Activated CD4-positive, alpha-beta memory T cell treated with anti-CD3 and anti-CD28 coated beads for 36 hours (primary cell): ENCODE measurements around the gene OR2M3. TPM values are rescaled to one million over a fixed set of nuclear protein-coding genes. Genes with fewer than 3 reads are reported as not detected.
"Not testable (repeated sequence)": the region's sequence is repeated elsewhere in the genome, so short reads cannot be mapped to it uniquely, and the experiment has no call there.

Source experiments
- CTCF ChIA-PET: fragments of 350-600 bp; sonication (Branson Sonifier 250); formaldehyde crosslinking; loops from one replicate; lab custom pipeline; 2021; ENCODE audit warnings: antibody characterized with exemption, inconsistent platforms; lab: Charles Lee
- POLR2A ChIA-PET: fragments of 350-600 bp; sonication (Branson Sonifier 250); formaldehyde crosslinking; loops from one replicate; lab custom pipeline; 2021; ENCODE audit warnings: antibody characterized with exemption; lab: Charles Lee
- DNase-seq: peaks from one replicate; pipeline ENCODE4 v3.0.0-alpha.2; 2020
- H3K27ac Mint-ChIP-seq: one replicate; pipeline ENCODE4 v1.8.0; 2021; ENCODE audit warnings: mixed read lengths
- H3K27me3 Mint-ChIP-seq: one replicate; pipeline ENCODE4 v1.8.0; 2021; ENCODE audit warnings: mixed read lengths
- H3K36me3 Mint-ChIP-seq: one replicate; pipeline ENCODE4 v1.8.0; 2021; ENCODE audit warnings: mixed read lengths
- H3K4me1 Mint-ChIP-seq: one replicate; pipeline ENCODE4 v1.8.0; 2021; ENCODE audit warnings: low read depth, mixed read lengths
- H3K4me3 Mint-ChIP-seq: one replicate; pipeline ENCODE4 v1.8.0; 2021; ENCODE audit warnings: mild to moderate bottlenecking, mixed read lengths
- H3K9me3 Mint-ChIP-seq: one replicate; pipeline ENCODE4 v1.8.0; 2021; ENCODE audit warnings: mixed read lengths
- intact Hi-C: fragments of 100-400 bp; cut with micrococcal nuclease; formaldehyde crosslinking; loops from one replicate; pipeline ENCODE4 v1.15.1; 2023
- total RNA-seq, 2 experiments: library from RNA; stranded (reverse); gene quantifications; one replicate each; pipeline ENCODE4 v1.2.3, GENCODE V29; 2021

OR2M3 gene
- total RNA-seq, 2 experiments from 2014 or later, result not detected

GRCh38 chr1:248229360-248229908, 32.4 kb downstream of the OR2M3 start:
- CTCF ChIA-PET, result no interaction called here
- intact Hi-C loops, result no loop called here
- no peak overlapping the region for H3K4me3 Mint-ChIP-seq
- H3K36me3 Mint-ChIP-seq, result no peaks in the 10 kb centered on the region
- no peak for DNase-seq
- POLR2A ChIA-PET, result no interaction called here
- no peaks in the 10 kb centered on the region for H3K4me1 Mint-ChIP-seq
- H3K27ac Mint-ChIP-seq, result no peak overlapping the region
- no peaks in the 10 kb centered on the region for H3K27me3 Mint-ChIP-seq
- H3K9me3 Mint-ChIP-seq, result peaks cover 4% of the 10 kb centered on the region

DNA sequence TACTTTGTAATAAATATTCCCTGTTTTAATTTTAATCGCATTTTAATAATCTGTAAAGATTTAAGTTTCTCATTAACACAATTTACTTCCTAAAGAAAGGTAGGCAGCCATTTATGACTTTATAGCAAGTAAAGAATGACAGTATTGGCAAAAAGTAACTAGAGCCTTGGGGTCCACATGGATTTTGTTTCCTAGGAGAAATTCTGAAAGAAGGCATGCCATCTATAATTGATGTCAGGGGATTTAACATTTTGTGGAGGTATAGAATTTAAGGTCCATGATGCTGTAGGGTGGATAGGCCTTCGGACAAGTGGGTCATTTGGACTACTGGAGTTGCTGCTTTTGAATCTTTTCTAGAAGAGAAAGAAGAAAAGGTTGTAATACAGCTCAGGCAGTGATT, 34.1 kb downstream of the OR2M3 start, which contains the start of gene OR2M4:
Gene OR2M4 (plus strand): TSS at position 301 of the 400 bp plus-strand sequence. CDS start 7,512 bp downstream, outside the sequence.
- peaks cover 4% of the 10 kb centered on the region for H3K9me3 Mint-ChIP-seq
- H3K4me1 Mint-ChIP-seq, result no peaks in the 10 kb centered on the region
- POLR2A ChIA-PET, result no interaction called here
- no peak within 1 kb of the TSS for H3K27ac Mint-ChIP-seq
- DNase-seq, result no peak
- H3K27me3 Mint-ChIP-seq, result no peaks in the 10 kb centered on the region
- CTCF ChIA-PET, result no interaction called here
- H3K36me3 Mint-ChIP-seq, result no peaks in the 10 kb centered on the region
- no peak within 1 kb of the TSS for H3K4me3 Mint-ChIP-seq
- intact Hi-C loops, result no loop called here

DNA sequence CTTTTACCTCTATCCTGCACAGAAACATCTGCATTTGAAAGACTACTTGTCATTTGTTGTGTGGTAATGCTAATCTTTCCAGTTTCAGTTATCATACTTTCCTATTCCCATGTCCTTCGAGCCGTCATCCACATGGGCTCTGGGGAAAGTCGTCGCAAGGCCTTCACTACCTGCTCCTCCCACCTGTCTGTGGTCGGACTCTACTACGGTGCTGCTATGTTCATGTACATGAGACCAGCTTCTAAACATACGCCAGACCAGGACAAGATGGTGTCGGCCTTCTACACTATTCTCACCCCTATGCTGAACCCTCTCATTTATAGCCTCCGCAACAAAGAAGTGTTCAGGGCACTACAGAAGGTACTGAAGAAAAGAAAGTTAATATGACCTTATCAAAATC, 42.4 kb downstream of the OR2M3 start:
- H3K4me1 Mint-ChIP-seq, result peaks cover 2% of the 10 kb centered on the region
- no peak overlapping the region for H3K4me3 Mint-ChIP-seq
- intact Hi-C loops, result no loop called here
- H3K27me3 Mint-ChIP-seq, result peaks cover 13% of the 10 kb centered on the region
- POLR2A ChIA-PET, result no interaction called here
- CTCF ChIA-PET, result interaction anchor here (1.0 kb wide), 1 partner anchor 12 kb away, joined by 3 read pairs; no protein-coding TSS in a partner anchor
- H3K9me3 Mint-ChIP-seq, result no peaks in the 10 kb centered on the region
- DNase-seq, result no peak
- H3K27ac Mint-ChIP-seq, result no peak overlapping the region
- no peaks in the 10 kb centered on the region for H3K36me3 Mint-ChIP-seq

- Mint-ChIP-seq H3K27me3 (peaks cover 15% of the 10 kb centered on the region), H3K9me3 (no peaks in the 10 kb centered on the region), H3K4me1 (peaks cover 2% of the 10 kb centered on the region), H3K27ac (no peak overlapping the region), H3K36me3 (no peaks in the 10 kb centered on the region), H3K4me3 (no peak overlapping the region)
- ChIA-PET POLR2A (no interaction called here), CTCF (interaction anchor here (0.6 to 1.8 kb wide), 8 partner anchors 8 to 563 kb away, joined by 3 to 10 read pairs (median 4); no protein-coding TSS in a partner anchor)
- DNase-seq, result peak; percentile 29
- intact Hi-C loops, result loop anchor here (1.0 kb wide), 1 partner anchor 564 kb away; no protein-coding TSS in a partner anchor
These were observed 46.1 kb downstream of the OR2M3 start for GRCh38 chr1:248243204-248243603.

DNA sequence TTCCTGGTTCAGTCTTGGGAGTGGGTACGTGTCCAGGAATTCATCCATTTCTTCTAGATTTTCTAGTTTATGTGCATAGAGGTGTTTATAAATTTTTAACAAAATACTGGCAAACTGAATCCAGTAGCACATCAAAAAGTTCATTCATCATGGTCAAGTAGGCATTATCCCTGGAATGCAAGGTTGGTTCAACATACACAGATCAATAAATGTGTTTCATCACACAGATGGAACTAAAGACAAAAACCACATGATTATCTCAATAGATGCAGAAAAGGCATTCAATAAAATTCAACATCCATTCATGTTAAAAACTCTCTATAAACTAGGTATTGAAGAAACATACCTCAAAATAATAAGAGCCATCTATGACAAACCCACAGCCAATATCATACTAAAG, 62.2 kb downstream of the OR2M3 start:
- H3K27ac Mint-ChIP-seq, H3K36me3 Mint-ChIP-seq, H3K4me1 Mint-ChIP-seq, H3K27me3 Mint-ChIP-seq, intact Hi-C loops, H3K4me3 Mint-ChIP-seq, DNase-seq, POLR2A ChIA-PET: not testable (repeated sequence)
- CTCF ChIA-PET, result interaction anchor here (0.7 kb wide), 1 partner anchor 14 kb away, joined by 4 read pairs; no protein-coding TSS in a partner anchor
- peaks cover 21% of the 10 kb centered on the region for H3K9me3 Mint-ChIP-seq

Other genes starting within 250 kb of the OR2M3 start
- gene OR2L8, start 248.4 kb upstream of the OR2M3 start, total RNA-seq, result not detected
- gene OR2AK2, start 232.0 kb upstream of the OR2M3 start, total RNA-seq, result not detected
- gene OR2L5, start 183.6 kb upstream of the OR2M3 start, total RNA-seq, result not detected
- gene OR2L2, start 167.2 kb upstream of the OR2M3 start, total RNA-seq, result under 1 TPM in 1 of 2 experiments, not detected in 1; 0.07 TPM
- gene OR2L3, start 150.4 kb upstream of the OR2M3 start, total RNA-seq, result not detected
- gene OR2L13, start 102.1 kb upstream of the OR2M3 start, total RNA-seq, result not detected
- not detected for gene OR2M5, start 52.1 kb upstream of the OR2M3 start, total RNA-seq
- not detected for gene OR2M2, start 22.4 kb upstream of the OR2M3 start, total RNA-seq
- not detected for gene OR2M4, start 34.2 kb downstream of the OR2M3 start, total RNA-seq
- gene OR2T33, start 80.7 kb downstream of the OR2M3 start, total RNA-seq, result not detected
- not detected for gene OR2T12, start 106.2 kb downstream of the OR2M3 start, total RNA-seq
- not detected for gene OR2M7, start 127.3 kb downstream of the OR2M3 start, total RNA-seq
- not detected for gene OR14C36, start 151.5 kb downstream of the OR2M3 start, total RNA-seq
- gene OR2T4, start 164.4 kb downstream of the OR2M3 start, total RNA-seq, result not detected
- not detected for gene OR2T6, start 178.5 kb downstream of the OR2M3 start, total RNA-seq
- not detected for gene OR2T1, start 205.8 kb downstream of the OR2M3 start, total RNA-seq
- gene OR2T2, start 248.4 kb downstream of the OR2M3 start, total RNA-seq, result not detected